DOHH2 (cell line): Measurements from ENCODE around the gene TERB1.

Source experiments
- H3F3A ChIP-seq: fragments of 200-600 bp; sonication (generic), shearing (Covaris generic); 2 replicates; pipeline ENCODE4 v1.6.0; 2016; ENCODE audit warnings: antibody characterized with exemption, mild to moderate bottlenecking; ENCODE audit not compliant: control insufficient read depth, insufficient read depth
- H3K27ac ChIP-seq: fragments of 200-600 bp; sonication (generic); 2 replicates; pipeline ENCODE4 v1.5.1; 2014; ENCODE audit warnings: low read depth, mild to moderate bottlenecking, low read length, moderate library complexity
- H3K27me3 ChIP-seq: fragments of 200-600 bp; sonication (generic); 2 replicates; pipeline ENCODE4 v1.6.1; 2014; ENCODE audit warnings: mild to moderate bottlenecking, low read length, mixed read lengths; ENCODE audit not compliant: control insufficient read depth
- H3K36me3 ChIP-seq: fragments of 200-600 bp; sonication (generic); 2 replicates; pipeline ENCODE4 v1.6.1; 2014; ENCODE audit warnings: mild to moderate bottlenecking, low read length, moderate library complexity, mixed read lengths; ENCODE audit not compliant: control insufficient read depth
- H3K4me1 ChIP-seq: fragments of 200-600 bp; sonication (generic); 2 replicates; pipeline ENCODE4 v1.6.1; 2014; ENCODE audit warnings: mild to moderate bottlenecking, low read length, mixed read lengths; ENCODE audit not compliant: control insufficient read depth
- H3K4me2 ChIP-seq: fragments of 200-600 bp; sonication (generic); 2 replicates; pipeline ENCODE4 v1.6.0; 2014; ENCODE audit warnings: mild to moderate bottlenecking, low read length, moderate library complexity
- H3K4me3 ChIP-seq: fragments of 200-600 bp; sonication (generic); 2 replicates; pipeline ENCODE4 v1.5.1; 2014; ENCODE audit warnings: mild to moderate bottlenecking, low read length, mixed read lengths
- H3K79me2 ChIP-seq: fragments of 200-600 bp; sonication (generic); 2 replicates; pipeline ENCODE4 v1.6.1; 2014; ENCODE audit warnings: mild to moderate bottlenecking, low read length, mixed read lengths; ENCODE audit not compliant: control insufficient read depth
- H3K9me2 ChIP-seq: fragments of 200-600 bp; sonication (generic); replicated peaks from 2 replicates; pipeline ENCODE4 v1.6.1; 2014; ENCODE audit warnings: mild to moderate bottlenecking, low read length, mixed read lengths; ENCODE audit not compliant: control insufficient read depth
- H3K9me3 ChIP-seq: fragments of 200-600 bp; sonication (generic); 2 replicates; pipeline ENCODE4 v1.6.1; 2014; ENCODE audit warnings: antibody characterized with exemption, low read length, mixed read lengths; ENCODE audit not compliant: control insufficient read depth, insufficient read depth
- H4K20me1 ChIP-seq: fragments of 200-600 bp; sonication (generic); 2 replicates; pipeline ENCODE4 v1.6.0; 2014; ENCODE audit warnings: low read depth, mild to moderate bottlenecking, antibody characterized with exemption, low read length, moderate library complexity; ENCODE audit not compliant: control insufficient read depth, insufficient read depth
- EZH2phosphoT487 ChIP-seq: fragments of 200-600 bp; sonication (generic); IDR thresholded peaks from 2 replicates; pipeline ENCODE4 v1.6.1; 2017; ENCODE audit warnings: borderline replicate concordance, mild to moderate bottlenecking, antibody characterized with exemption, low read length, moderate library complexity, mixed read lengths
- TF ChIP-seq, protein P1 (sequence below): fragments of 200-600 bp; sonication (generic); IDR thresholded peaks from one replicate; pipeline ENCODE4 v1.5.1; 2014; ENCODE audit warnings: antibody characterized with exemption, mild to moderate bottlenecking, low read depth, low read length; ENCODE audit not compliant: poor library complexity, severe bottlenecking

The TERB1 gene

DNA sequence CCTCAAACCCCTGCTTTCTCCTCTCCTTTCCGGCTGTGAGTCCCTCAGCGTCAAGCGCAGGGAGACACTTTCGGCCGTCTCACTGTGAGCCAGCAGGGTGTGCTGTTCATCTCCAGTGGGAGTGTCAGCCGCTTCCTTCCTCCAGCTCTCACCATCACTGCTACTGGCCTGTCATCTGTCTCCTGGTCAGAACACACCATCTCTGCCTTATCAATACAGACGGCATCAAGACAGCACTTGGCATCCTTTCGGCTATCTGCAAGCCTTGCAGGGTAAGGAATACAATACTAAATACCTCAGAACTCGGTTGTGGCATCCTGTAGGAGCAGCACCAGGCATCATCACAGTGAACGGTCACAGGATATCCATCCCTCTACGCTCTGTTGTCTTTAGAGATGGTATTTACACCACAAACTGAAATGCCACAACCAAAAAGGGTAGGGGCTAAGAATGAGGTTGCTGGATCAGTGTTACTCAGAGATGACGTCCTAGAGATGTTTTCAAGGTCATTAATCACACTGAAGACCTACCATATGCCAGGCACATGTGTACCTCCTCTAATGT lies 84.2 kb downstream of the TERB1 start:
- H3K79me2 ChIP-seq, result no peaks in the 10 kb centered on the region
- no peak overlapping the region for H3K4me3 ChIP-seq
- H3K27me3 ChIP-seq, result no peaks in the 10 kb centered on the region
- H3K27ac ChIP-seq, result no peak overlapping the region
- TF ChIP-seq, protein P1, sequence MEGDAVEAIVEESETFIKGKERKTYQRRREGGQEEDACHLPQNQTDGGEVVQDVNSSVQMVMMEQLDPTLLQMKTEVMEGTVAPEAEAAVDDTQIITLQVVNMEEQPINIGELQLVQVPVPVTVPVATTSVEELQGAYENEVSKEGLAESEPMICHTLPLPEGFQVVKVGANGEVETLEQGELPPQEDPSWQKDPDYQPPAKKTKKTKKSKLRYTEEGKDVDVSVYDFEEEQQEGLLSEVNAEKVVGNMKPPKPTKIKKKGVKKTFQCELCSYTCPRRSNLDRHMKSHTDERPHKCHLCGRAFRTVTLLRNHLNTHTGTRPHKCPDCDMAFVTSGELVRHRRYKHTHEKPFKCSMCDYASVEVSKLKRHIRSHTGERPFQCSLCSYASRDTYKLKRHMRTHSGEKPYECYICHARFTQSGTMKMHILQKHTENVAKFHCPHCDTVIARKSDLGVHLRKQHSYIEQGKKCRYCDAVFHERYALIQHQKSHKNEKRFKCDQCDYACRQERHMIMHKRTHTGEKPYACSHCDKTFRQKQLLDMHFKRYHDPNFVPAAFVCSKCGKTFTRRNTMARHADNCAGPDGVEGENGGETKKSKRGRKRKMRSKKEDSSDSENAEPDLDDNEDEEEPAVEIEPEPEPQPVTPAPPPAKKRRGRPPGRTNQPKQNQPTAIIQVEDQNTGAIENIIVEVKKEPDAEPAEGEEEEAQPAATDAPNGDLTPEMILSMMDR, result peak; percentile 45
- no peak for TF ChIP-seq EZH2phosphoT487
- 0 out of 2 replicates have a peak, but pooled peaks cover 4% of the 10 kb centered on the region for H3F3A ChIP-seq
- H3K4me1 ChIP-seq, result no peaks in the 10 kb centered on the region
- H4K20me1 ChIP-seq, result no peaks in the 10 kb centered on the region
- H3K9me2 ChIP-seq, result no peaks in the 10 kb centered on the region
- H3K4me2 ChIP-seq, result no peak overlapping the region
- H3K36me3 ChIP-seq, result peaks cover 5% of the 10 kb centered on the region
- H3K9me3 ChIP-seq, result no peaks in the 10 kb centered on the region

- H3K9me2 ChIP-seq, result no peaks in the 10 kb centered on the region
- no peaks in the 10 kb centered on the region for H3K27me3 ChIP-seq
- H3K4me3 ChIP-seq, result no peak overlapping the region
- H3K27ac ChIP-seq, result no peak overlapping the region
- no peaks in the 10 kb centered on the region for H3K36me3 ChIP-seq
- 0 out of 2 replicates have a peak, but pooled peaks cover 4% of the 10 kb centered on the region for H3F3A ChIP-seq
- H3K9me3 ChIP-seq, result no peaks in the 10 kb centered on the region
- H4K20me1 ChIP-seq, result no peaks in the 10 kb centered on the region
- no peaks in the 10 kb centered on the region for H3K79me2 ChIP-seq
- no peak for TF ChIP-seq EZH2phosphoT487
- TF ChIP-seq, protein P1, result no peak
- H3K4me1 ChIP-seq, result no peaks in the 10 kb centered on the region
- no peak overlapping the region for H3K4me2 ChIP-seq
These were observed 86.6 kb downstream of the TERB1 start for GRCh38 chr16:66714654-66715307.

- H3K4me1 ChIP-seq, result no peaks in the 10 kb centered on the region
- no peaks in the 10 kb centered on the region for H3K36me3 ChIP-seq
- H4K20me1 ChIP-seq, result no peaks in the 10 kb centered on the region
- no peaks in the 10 kb centered on the region for H3K27me3 ChIP-seq
- no peaks in the 10 kb centered on the region for H3K9me3 ChIP-seq
- H3K79me2 ChIP-seq, result no peaks in the 10 kb centered on the region
- H3K4me2 ChIP-seq, result no peak overlapping the region
- H3K4me3 ChIP-seq, result no peak overlapping the region
- H3F3A ChIP-seq, result 0 out of 2 replicates have a peak, but pooled peaks cover 4% of the 10 kb centered on the region
- H3K27ac ChIP-seq, result no peak overlapping the region
- H3K9me2 ChIP-seq, result no peaks in the 10 kb centered on the region
- TF ChIP-seq, protein P1, result no peak
- TF ChIP-seq EZH2phosphoT487, result no peak
These were observed 87.3 kb downstream of the TERB1 start for GRCh38 chr16:66714062-66714461.
